NCI-H69 (cell line): ENCODE measurements around the gene CFDP1.

Source experiments
- DNase-seq: peaks from one replicate; lab custom pipeline; 2025; lab: John Stamatoyannopoulos, UW

Gene CFDP1

GRCh38 chr16:75406943-75407342 is 26.4 kb downstream of the CFDP1 start:
- no peak for DNase-seq

GRCh38 chr16:75402821-75403475 is 30.4 kb downstream of the CFDP1 start:
- DNase-seq, result peak; percentile 33

- no peak for DNase-seq
Observed at GRCh38 chr16:75402159-75402820, 31.0 kb downstream of the CFDP1 start.

GRCh38 chr16:75401691-75402090 is 31.6 kb downstream of the CFDP1 start:
- no peak for DNase-seq

- no peak for DNase-seq
Observed at GRCh38 chr16:75398333-75398732, 35.0 kb downstream of the CFDP1 start.

GRCh38 chr16:75394941-75395340 is 38.4 kb downstream of the CFDP1 start:
- DNase-seq, result no peak

- no peak for DNase-seq
Observed at GRCh38 chr16:75392906-75393305, 40.4 kb downstream of the CFDP1 start.

GRCh38 chr16:75390926-75391653 is 42.2 kb downstream of the CFDP1 start:
- DNase-seq, result no peak

GRCh38 chr16:75389096-75389690 is 44.1 kb downstream of the CFDP1 start:
- no peak for DNase-seq

- DNase-seq, result no peak
Observed at GRCh38 chr16:75387951-75388350, 45.4 kb downstream of the CFDP1 start.

- peak; percentile 67 for DNase-seq
Observed at GRCh38 chr16:75385507-75386152, 47.7 kb downstream of the CFDP1 start.

- no peak for DNase-seq
Observed at GRCh38 chr16:75383141-75383540, 50.2 kb downstream of the CFDP1 start.

- DNase-seq, result no peak
Observed at GRCh38 chr16:75382611-75383010, 50.7 kb downstream of the CFDP1 start.

GRCh38 chr16:75380870-75381269 is 52.4 kb downstream of the CFDP1 start:
- DNase-seq, result no peak

GRCh38 chr16:75379911-75380847 is 53.1 kb downstream of the CFDP1 start:
- DNase-seq, result no peak

- DNase-seq, result no peak
Observed at GRCh38 chr16:75379339-75379738, 54.0 kb downstream of the CFDP1 start.

- DNase-seq, result no peak
Observed at GRCh38 chr16:75378616-75379015, 54.7 kb downstream of the CFDP1 start.

- DNase-seq, result peak; percentile 12
Observed at GRCh38 chr16:75377729-75378386, 55.4 kb downstream of the CFDP1 start.

GRCh38 chr16:75376475-75377161 is 56.7 kb downstream of the CFDP1 start:
- DNase-seq, result no peak

- no peak for DNase-seq
Observed at GRCh38 chr16:75374388-75374787, 58.9 kb downstream of the CFDP1 start.
